HEK293 (cell line): Measurements from ENCODE around the gene EML6.

Experiments used
- GLI2 ChIP-seq: fragments of 450-650 bp; formaldehyde crosslinking; IDR thresholded peaks from 2 replicates; pipeline ENCODE4; 2017; ENCODE audit warnings: missing biosample characterization, missing genetic modification characterization, low read depth, borderline replicate concordance
- GLIS1 ChIP-seq: fragments of 450-650 bp; formaldehyde crosslinking; IDR thresholded peaks from 2 replicates; pipeline ENCODE4 v1.5.1; 2016; ENCODE audit warnings: missing biosample characterization, missing genetic modification characterization
- MZF1 ChIP-seq: fragments of 450-650 bp; formaldehyde crosslinking; IDR thresholded peaks from 2 replicates; pipeline ENCODE4 v1.5.1; 2017; ENCODE audit warnings: missing biosample characterization, missing genetic modification characterization, borderline replicate concordance
- PATZ1 ChIP-seq: fragments of 450-650 bp; formaldehyde crosslinking; IDR thresholded peaks from 2 replicates; pipeline ENCODE4 v1.5.1; 2016; ENCODE audit warnings: missing biosample characterization, missing genetic modification characterization
- PRDM10 ChIP-seq: fragments of 450-650 bp; formaldehyde crosslinking; IDR thresholded peaks from 2 replicates; pipeline ENCODE4 v1.5.1; 2016; ENCODE audit warnings: missing biosample characterization, missing genetic modification characterization
- REST ChIP-seq: fragments of 450-650 bp; formaldehyde crosslinking; IDR thresholded peaks from 2 replicates; pipeline ENCODE4 v1.5.1; 2016; ENCODE audit warnings: missing biosample characterization, missing genetic modification characterization
- ZBTB17 ChIP-seq: fragments of 450-650 bp; formaldehyde crosslinking; IDR thresholded peaks from 2 replicates; pipeline ENCODE4 v1.5.1; 2016; ENCODE audit warnings: missing biosample characterization, missing genetic modification characterization
- ZFHX2 ChIP-seq: fragments of 450-650 bp; formaldehyde crosslinking; conservative IDR thresholded peaks from 2 replicates; pipeline ENCODE4 v1.5.1; 2016; ENCODE audit warnings: missing biosample characterization, missing genetic modification characterization
- ZIC2 ChIP-seq: fragments of 450-650 bp; formaldehyde crosslinking; IDR thresholded peaks from 2 replicates; pipeline ENCODE4 v1.5.1; 2016; ENCODE audit warnings: missing biosample characterization, missing genetic modification characterization
- ZNF248 ChIP-seq: fragments of 450-650 bp; formaldehyde crosslinking; IDR thresholded peaks from 2 replicates; pipeline ENCODE4 v1.5.1; 2017; ENCODE audit warnings: missing biosample characterization, missing genetic modification characterization
- ZNF280D ChIP-seq: fragments of 450-650 bp; formaldehyde crosslinking; IDR thresholded peaks from 2 replicates; pipeline ENCODE4 v1.5.1; 2016; ENCODE audit warnings: missing biosample characterization, missing genetic modification characterization
- ZNF292 ChIP-seq: fragments of 450-650 bp; formaldehyde crosslinking; IDR thresholded peaks from 2 replicates; pipeline ENCODE4 v1.5.1; 2016; ENCODE audit warnings: low read depth, missing biosample characterization, missing genetic modification characterization, borderline replicate concordance
- ZNF37A ChIP-seq: fragments of 450-650 bp; IDR thresholded peaks from 2 replicates; pipeline ENCODE4 v1.5.1; 2018; ENCODE audit warnings: missing biosample characterization, missing genetic modification characterization
- ZNF518A ChIP-seq: fragments of 450-650 bp; formaldehyde crosslinking; conservative IDR thresholded peaks from 2 replicates; pipeline ENCODE4 v1.5.1; 2016; ENCODE audit warnings: low read depth, missing biosample characterization, missing genetic modification characterization
- ZNF544 ChIP-seq: fragments of 450-650 bp; formaldehyde crosslinking; IDR thresholded peaks from 2 replicates; pipeline ENCODE4 v1.5.0; 2017; ENCODE audit warnings: missing biosample characterization, missing genetic modification characterization
- ZNF670 ChIP-seq: fragments of 450-650 bp; formaldehyde crosslinking; IDR thresholded peaks from 2 replicates; pipeline ENCODE4 v1.5.1; 2016; ENCODE audit warnings: missing biosample characterization, missing genetic modification characterization, low read depth
- ZNF777 ChIP-seq: fragments of 450-650 bp; formaldehyde crosslinking; IDR thresholded peaks from 2 replicates; pipeline ENCODE4 v1.5.1; 2017; ENCODE audit warnings: missing biosample characterization, missing genetic modification characterization, borderline replicate concordance
- ZSCAN18 ChIP-seq: fragments of 450-650 bp; formaldehyde crosslinking; IDR thresholded peaks from 2 replicates; pipeline ENCODE4 v1.5.1; 2016; ENCODE audit warnings: missing biosample characterization, missing genetic modification characterization

The EML6 gene

GRCh38 chr2:54903736-54904554, 180.5 kb downstream of the EML6 start (continued):
- TF ChIP-seq ZBTB17 (tag by site-specific recombination) (peak; percentile 74), ZFHX2 (tag by site-specific recombination) (peak; percentile 44; the same call in 1 of the 2 replicates), MZF1 (tag by site-specific recombination) (0 out of 2 replicates have a peak, but pooled peaks have one; percentile 20), ZSCAN18 (tag by site-specific recombination) (no peak), ZIC2 (tag by site-specific recombination) (no peak), ZNF292 (tag by site-specific recombination) (no peak), ZNF37A (tag by site-specific recombination) (no peak), GLIS1 (tag by site-specific recombination) (no peak), PATZ1 (peak; percentile 29; the same call in 1 of the 2 replicates), ZNF544 (tag by site-specific recombination) (no peak), GLI2 (tag by site-specific recombination) (no peak), ZNF518A (tag by site-specific recombination) (0 out of 2 replicates have a peak, but pooled peaks have one; percentile 26), ZNF248 (tag by site-specific recombination) (no peak), ZNF777 (no peak), PRDM10 (tag by site-specific recombination) (0 out of 2 replicates have a peak, but pooled peaks have one; percentile 24), ZNF280D (tag by site-specific recombination) (peak; percentile 33; the same call in 1 of the 2 replicates), REST (peak; percentile 84), ZNF670 (no peak)
